CD4-positive, alpha-beta T cell treated with Interleukin-17A for 1 hour (primary cell): ENCODE results near the gene VIPR2.
"Not testable (repeated sequence)": the region's sequence is repeated elsewhere in the genome, so short reads cannot be mapped to it uniquely, and the experiment has no call there.

ENCODE experiments used
- DNase-seq: peaks from one replicate; pipeline ENCODE4 v3.0.0-alpha.2; 2020

Gene VIPR2

DNA sequence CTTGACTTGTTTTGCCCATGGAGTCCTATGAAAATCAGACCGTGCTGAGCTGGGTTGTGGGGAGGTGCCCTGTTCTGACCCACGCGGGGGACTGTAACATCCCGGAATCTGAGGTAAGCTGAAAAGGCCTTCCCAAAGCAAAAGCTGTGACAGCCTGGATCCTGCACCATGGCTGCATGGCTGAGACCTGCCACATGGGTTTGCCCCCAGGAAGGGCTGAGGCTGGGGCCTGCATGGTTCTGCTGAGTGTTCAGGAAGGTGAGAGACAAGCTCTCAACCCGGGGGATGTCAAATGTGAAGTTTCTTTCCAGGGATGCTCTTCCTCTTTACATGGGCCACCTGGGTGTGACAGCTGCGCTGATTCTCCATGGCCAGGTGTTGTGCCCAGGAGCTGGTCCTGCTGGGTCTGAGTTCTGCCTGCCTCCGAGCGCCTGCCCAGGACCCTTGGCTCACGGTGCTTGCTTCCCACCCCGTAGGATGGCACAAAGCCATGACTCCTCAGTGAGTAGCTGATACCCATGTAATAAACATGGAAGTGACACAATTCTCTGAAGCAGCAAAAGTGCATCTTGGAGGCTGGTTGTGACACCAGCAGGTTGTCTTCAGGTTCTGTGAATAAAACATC lies 58.3 kb downstream of the VIPR2 start:
- no peak for DNase-seq

DNA sequence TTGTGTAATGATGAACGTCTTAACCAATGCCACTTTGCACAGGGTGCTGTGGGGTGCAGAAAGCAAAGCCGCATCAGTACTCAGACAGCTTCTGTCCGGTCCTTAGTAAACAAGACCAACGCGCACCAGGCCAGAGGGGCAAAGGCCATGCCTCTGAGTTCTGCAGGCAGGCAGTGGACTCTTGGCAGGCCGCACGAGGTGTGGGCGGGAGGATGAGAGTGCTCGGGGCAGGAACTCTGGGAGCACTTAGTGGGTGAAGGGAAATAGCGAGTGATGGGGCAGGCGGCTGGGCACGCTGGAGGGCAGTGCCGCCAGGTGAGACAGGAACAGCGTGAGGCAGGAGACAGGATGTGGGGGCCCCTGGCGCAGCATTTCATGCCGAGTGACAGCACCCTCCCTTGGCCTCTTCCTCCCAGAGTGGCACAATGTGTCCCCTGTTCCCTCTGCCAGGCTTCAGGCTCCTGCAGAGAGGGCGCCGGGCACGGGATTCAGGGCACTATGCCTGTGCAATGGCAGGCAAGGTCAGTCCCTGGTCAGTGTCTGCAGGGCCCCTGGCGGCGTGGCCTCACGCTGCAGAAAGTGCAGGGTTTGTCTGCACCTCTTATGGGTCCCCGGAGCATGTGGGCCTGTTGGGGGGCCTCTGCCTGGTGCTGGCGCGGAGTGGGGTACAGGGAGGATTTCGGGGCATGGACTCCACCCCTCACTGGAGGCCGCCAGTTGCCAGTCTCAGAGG lies 60.4 kb downstream of the VIPR2 start:
- no peak for DNase-seq

DNA sequence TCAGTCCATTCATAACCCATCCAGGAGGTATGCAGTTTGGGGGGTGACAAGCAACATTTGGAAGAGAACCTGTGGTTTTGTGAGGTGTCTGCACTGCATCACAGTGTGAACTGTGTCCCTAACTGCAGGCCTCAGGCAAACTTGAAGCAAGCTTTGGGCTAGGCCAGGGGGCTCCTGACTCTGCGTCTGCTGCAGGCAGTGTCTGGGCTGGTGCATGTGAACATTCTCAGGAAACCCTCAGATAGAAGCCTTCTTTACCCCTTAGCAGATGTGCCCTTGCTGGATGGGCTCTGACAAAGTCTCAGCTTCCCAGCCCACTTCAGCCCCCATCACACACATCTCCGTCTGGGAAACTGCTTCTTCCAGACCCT lies 61.0 kb downstream of the VIPR2 start:
- DNase-seq: no peak

DNA sequence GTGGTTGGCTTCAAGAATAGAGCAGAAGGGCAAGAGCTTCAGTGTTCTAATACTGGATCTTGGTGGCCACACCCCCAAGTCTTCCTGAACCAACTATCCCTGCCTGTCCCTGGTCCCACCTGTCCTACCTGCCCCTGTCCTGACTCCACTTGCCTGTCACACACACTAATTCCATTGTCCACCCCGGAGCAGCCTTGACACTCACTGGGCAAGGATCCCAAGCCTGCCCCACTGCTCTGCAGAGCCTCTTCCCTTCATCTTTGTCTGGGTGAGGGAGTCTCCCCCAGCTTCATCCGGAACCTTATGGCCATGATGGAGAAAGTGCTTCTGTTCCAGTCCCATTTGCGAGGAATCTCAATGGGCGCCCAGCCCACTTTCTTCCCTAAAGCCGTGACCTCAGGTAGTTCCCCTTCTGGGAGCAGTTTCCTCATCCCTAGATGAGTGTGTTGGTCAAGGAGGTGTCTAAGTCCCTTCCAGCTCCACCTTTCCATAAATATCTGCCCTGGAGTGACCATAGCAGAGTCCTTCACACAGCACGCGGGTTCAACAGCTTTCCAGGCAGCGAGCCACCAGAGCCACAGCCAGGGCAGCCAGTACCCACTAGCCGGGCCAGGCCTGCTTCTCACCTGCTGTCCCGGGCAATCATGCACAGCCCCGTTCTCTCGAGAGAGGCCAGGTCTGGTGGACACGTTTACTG lies 61.5 kb downstream of the VIPR2 start:
- DNase-seq: no peak

DNA sequence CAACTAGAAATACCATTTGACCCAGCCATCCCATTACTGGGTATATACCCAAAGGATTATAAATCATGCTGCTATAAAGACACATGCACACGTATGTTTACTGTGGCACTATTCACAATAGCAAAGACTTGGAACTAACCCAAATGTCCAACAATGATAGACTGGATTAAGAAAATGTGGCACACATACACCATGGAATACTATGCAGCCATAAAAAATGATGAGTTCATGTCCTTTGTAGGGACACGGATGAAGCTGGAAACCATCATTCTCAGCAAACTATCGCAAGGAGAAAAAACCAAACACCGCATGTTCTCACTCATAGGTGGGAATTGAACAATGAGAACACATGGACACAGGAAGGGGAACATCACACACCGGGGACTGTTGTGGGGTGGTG lies 62.6 kb downstream of the VIPR2 start:
- DNase-seq: not testable (repeated sequence)

DNA sequence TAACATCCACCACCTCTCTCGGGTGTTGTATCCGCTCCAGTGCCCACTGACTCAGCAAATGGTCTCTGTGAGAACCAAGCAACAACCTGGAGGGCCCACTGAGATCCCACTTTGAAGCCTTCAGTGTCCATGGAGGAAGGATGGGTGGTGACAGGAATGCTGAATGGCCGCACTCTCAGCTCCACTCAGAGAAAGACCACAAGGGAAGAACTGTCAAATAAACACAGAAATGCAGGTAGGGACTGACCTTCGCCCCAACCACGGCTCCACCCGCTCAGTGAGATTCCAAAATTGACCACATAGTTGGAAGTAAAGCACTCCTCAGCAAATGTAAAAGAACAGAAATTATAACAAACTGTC lies 65.8 kb downstream of the VIPR2 start:
- no peak for DNase-seq

DNA sequence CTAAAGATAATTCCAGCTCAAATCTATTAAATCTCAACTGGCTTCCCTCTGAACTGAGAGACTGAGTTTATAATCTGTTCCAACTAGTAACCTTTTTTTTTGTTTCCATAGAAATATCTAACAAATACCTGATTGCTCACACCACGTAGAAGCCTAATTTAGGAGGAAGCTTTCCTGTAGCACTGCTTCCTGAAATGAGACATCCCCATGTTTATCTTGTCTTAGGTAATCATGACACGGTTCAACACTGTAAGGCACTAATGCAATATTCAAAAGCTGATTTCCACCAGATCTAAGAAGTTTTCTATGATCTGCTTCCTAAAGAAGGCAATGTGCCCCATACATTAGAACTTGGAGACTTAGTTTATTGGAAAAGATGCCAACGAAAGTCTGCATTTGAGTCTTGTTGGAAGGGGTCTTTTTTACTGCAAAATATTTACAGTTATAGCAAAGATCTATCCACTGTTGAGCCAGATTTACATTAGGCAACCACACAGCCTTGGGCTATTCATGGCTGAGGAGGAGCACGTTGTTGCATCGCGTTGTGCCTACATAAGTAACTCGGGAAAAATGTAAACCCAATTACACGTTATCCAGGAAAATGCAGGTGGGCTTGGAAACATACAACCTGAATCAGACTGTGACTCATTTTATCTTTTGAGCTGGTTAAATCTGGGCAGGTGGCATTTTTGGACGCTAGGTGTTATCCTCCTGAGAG lies 66.3 kb downstream of the VIPR2 start:
- no peak for DNase-seq

DNA sequence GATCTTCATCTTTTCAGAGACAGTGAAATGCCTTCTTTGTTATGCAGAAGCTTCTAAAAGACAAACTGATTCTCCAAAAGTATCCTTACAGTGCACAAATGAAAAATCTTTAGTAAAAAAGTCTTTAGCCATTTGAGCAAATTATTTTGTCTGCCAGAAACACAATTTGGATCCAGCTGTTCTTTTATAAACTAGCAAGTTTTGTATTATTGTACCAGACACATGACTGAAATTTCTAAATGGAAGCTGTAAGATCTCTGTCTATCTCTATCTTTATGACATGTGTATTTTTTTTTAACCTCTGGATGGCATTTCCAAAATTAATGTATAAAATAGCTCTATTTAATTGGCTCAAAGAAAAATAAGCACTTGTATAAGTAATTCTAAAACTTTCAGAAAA lies 68.3 kb downstream of the VIPR2 start:
- DNase-seq: no peak

DNA sequence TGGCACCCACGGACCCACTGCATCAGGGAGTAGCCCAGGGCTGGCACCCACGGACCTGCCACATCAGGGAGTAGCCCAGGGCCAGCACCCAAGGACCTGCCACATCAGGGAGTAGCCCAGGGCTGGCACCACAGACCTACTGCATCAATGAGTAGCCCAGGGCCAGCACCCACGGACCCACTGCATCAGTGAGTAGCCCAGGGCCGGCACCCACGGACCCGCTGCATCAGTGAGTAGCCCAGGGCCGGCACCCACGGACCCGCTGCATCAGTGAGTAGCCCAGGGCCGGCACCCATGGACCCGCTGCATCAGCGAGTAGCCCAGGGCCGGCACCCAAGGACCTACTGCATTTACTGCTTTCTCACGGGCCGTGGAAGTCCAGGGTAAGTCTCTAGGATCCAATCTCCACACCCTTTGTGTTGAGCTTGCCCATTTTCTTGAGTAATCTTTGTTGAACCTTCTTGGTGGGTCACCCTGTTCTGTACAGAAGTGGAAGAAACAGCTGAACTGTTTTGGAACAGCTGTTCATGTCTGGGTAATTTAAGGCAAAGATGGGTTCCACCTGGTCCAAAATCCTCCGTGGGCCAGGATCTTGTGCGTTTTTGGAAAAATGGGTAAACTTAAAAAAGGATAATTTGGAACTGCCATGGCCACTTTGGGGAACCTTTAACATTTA lies 69.0 kb downstream of the VIPR2 start:
- DNase-seq: no peak

DNA sequence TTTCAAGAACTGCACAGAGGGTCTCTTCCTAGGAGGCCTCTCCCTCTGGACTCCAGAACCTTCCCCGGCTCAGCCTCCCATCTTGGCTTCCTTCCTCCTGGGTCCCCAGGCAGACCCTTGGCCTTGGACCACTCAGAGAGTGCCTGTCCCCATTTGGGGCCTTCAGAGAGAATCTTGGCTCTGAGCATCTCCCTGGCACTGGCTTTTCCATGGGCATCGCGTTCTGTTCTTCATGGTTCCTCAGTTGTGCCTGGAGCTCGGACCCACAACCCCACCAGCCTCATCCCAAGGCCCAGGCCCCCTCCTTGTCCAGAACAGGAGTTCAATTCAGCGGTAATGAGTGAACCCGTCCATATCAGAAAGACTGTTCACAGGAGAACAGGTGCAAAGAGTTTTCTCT lies 73.4 kb downstream of the VIPR2 start:
- DNase-seq: no peak

DNA sequence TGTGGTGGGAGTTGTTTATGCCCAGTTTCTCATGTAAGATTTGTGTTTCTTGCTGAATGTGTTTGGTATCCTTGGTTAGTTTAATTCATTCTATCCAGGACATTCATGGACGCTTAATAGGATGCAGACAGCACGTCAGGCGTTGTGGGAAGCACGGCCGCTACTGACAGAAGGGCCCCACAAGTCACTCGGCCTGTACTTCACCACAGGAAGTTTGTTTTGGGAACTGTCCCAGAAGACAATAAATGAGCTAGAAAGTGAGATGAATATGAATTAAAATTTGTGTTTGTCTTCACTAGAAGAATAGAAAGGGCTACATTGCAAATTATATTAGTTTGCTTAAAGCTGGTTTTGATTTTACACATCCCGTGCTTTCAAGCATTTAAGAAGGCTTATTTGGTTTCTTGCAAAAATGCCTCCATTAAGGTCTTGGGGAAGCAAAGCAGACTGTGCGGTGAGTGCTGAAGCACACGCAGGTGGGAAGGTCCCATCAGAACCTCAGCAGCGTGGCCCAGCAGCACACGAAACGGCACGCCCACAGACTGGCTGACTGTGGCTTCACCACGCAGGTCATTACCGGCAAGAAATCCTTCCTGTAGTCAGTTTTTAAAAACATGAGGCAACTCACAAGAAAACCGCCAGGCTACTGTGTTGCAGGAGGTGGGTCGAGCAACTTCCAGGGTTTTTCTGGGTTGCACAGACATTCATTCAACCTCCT lies 74.1 kb downstream of the VIPR2 start:
- no peak for DNase-seq

DNA sequence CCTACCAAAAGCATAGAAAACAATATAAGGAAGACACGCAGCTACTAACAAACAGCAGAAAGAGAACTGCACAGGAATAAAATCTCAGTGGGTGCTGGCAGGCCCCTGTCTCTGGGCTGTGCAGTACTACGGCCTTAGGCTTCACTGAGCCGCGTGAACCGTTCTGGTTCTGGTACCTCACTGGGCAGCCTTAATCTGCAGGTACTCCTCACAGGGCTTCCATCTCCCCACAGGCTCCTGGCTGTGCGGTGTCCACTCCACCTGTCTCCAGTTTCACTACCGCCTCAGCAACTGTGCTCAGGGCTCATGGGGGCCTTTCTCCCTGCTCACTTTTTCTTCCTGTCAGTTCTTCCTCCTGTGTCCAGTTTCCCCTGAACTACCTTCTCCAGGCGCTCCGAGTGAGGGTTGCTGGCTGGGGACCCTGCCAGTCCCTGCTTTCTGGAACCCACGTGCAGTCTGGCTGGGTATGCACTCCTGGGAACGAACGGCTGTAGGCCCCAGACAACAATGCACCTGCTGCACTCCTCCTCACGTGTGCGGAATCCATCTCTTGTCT lies 75.7 kb downstream of the VIPR2 start:
- DNase-seq: no peak

DNA sequence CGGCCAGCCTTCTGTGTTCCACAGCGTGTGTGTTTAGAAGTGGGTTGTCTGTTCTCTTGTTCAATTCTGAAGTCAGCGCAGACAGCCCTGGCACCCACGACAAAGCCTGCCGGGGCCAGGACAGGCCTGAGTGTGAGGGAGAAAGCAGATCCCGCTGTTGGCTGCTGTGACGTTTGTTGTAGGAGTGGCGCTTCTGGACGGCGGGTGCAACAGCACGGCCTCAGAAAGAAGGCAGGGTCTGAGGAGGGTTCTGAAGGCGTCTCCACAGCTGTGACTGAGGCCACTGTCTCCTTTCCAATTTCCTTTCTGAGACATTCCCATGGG lies 76.2 kb downstream of the VIPR2 start:
- no peak for DNase-seq

DNA sequence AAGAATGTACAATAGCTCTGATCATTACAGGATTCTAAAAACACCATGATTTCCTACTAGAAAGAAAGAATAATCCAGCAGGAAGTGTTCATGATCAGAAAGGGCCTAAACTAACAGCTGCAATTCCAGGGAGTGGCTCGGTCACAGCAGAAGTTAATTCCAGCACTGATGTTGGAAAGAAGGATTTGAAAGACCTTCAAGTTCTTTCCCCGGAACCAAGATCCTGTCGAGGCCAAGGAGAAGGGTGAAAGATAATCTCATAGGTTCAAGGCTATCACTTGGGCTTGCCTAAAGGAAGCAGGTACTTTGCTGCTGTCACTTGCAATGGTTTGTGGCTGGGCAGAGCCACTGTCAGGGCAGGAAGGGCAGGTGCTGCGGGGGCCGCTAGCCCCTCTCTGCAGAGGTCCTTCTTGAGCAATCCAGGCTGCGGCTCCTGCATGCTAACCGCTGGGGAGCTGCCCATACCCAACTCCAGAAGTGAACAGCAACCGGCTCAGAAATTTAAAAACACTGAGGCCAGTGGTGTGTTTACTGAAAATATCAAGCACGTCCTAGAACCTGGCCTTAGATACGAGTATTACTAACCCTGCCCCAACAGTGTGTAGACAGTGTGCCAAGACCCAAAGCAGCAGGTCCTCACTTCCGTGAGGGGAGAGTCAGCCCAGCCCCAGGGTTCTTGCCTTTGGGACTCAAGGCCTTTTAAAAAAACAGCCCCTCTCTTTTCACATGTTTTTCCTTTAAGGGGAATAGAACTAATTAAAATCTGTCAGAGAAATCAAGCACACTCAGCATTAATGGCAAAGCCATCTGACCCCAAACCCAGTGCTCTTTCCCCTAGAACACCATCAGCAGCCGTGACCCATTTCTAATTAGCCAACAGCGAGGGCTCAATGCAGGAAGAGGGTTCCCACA lies 76.8 kb downstream of the VIPR2 start:
- DNase-seq: no peak

DNA sequence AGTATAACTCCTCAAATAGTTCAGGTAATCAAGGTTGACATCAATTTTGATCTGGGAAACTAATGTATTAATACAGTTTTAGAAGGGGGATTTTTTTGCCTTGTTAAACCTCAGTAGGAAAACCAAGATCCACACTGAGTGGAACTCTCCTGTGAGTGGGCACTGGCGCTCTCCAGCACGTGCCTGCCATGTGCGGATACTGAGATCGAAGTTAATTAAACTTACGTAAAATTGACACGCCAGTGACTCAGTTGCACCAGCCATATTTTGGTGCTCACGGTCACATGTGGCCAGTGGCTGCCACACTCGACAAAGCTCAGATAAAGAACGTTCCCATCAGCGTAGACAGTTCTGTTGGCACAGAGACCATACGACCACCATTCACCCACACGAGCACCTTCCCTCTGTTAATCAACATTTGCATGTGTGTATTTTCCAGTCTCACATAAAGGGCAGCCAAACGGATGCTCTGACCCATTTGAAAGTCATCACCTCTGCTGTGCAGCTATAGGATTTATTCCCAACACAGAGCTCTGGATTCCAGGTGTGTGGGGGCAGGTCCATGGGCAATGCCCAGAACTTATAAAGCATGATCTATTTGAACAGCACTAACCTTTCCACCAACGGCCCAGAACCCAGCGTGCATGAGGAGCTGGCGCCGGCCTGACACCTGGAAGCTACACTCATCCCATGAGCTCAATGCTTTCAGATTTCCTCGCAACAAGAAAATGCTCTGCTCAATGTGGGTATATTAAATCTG lies 77.7 kb downstream of the VIPR2 start:
- no peak for DNase-seq

DNA sequence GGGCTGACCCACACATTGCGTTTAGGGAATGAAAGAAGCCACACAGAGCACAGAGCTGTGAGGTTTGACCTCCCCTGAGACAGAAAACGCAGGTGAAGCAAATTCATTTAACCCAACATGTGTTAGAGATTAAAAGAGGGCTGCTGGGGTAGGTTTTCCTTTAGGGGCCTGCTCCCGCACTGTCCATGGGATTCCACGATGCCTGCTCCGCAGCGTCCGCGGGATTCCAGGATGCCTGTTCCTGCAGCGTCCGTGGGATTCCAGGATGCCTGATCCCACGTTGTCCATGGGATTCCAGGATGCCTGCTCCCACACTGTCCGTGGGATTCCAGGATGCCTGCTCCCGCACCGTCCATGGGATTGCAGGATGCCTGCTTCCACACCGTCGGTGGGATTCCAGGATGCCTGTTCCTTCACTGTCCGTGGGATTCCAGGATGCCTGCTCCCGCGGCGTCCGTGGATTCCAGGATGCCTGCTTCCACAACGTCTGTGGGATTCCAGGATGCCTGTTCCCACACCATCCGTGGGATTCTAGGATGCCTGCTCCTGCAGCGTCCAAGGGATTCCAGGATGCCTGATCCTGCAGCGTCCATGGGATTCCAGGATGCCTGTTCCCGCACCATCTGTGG lies 78.7 kb downstream of the VIPR2 start:
- DNase-seq: no peak

DNA sequence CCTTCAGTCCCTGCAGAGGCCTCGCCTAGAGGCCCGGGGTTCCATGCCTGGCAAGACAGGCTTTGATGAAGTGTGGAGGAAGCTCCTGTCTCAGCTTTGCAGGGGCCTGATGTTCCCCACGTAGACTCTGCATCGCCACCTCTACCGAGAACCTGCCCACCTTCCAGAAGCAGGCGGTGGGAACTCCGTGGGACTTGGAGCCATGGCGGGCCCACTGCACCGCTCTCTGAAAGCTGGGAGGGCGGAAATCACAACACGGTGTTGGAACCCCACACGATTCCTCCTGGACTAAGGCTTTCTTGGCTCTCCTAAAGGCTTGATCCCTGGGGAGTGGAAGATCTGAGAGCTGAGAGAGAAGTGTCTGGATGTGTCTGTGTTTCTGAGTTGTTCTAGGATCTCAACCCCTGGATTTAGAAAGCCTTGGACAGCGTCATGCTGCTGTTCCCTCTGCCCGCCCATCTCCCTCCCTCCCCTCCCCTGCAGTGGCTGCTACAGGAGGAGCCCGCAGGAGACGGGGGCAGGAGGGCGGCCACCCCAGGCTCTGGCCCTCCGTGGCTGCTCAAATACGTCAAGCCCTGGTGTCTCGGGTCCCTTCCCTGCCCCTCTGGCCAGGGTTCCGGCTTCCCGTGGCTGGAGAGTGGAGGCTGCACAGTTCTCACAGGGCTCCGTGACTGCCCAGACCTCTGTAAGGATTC lies 79.7 kb downstream of the VIPR2 start:
- DNase-seq: no peak

DNA sequence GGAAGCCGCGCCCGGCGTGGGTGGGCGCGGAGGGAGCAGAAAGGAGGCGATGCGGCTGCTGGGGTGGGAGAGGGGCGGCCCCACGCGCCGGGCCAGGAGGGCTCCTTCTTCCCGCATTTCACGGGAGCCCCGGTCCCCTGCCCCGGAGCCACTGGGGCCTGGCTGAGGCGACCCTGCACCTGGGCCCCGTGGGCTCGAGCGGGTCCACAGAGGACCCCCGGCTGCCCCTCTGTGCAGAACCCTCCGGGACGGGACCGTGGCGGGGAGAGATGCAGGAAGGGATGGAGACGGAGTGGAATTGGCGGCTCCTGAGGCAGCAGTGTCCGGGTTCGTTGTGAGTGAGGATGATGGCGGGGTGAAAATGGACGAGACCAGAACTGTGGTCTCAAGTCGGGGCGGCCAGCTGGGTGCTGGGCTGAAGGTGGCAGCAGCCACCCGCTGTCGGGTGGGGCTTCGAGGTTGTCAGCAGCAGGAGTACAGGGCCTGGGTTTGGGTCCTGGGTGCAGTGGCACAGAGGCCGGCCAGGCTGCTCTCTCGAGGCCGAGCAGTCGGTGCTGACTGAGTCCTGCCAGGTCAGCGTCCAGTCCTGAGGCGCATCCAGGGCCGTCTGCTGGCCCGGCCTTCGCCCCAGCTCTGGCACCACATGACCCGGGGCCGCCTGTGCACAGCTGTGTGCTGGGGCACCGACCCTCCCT lies 80.4 kb downstream of the VIPR2 start:
- no peak for DNase-seq
